RWPE2 (cell line): ENCODE measurements around the gene C1orf35.

Source experiments
- ATAC-seq: fragments of 200-7000 bp; cut with Tn5 transposase; 3 replicates; pipeline ENCODE4 v1.9.1; 2021; ENCODE audit warnings: low read depth
- DNase-seq: peaks from one replicate; pipeline ENCODE4 v3.0.0-alpha.2; 2020; ENCODE audit warnings: low spot score
- H3K27ac ChIP-seq: fragments of 450-650 bp; 2 replicates; pipeline ENCODE4 v1.5.1; 2017; ENCODE audit warnings: mild to moderate bottlenecking; ENCODE audit not compliant: poor library complexity, severe bottlenecking
- H3K27me3 ChIP-seq: fragments of 250-450 bp; sonication (Bioruptor Pico); 2 replicates; pipeline ENCODE4 v1.5.1; 2021; ENCODE audit warnings: mild to moderate bottlenecking, moderate library complexity; ENCODE audit not compliant: insufficient read depth, poor library complexity, severe bottlenecking
- H3K36me3 ChIP-seq: fragments of 250-450 bp; sonication (Bioruptor Pico); 2 replicates; pipeline ENCODE4 v1.5.1; 2020; ENCODE audit warnings: low read depth, mild to moderate bottlenecking, moderate library complexity
- H3K4me1 ChIP-seq: fragments of 250-450 bp; sonication (Bioruptor Pico); 2 replicates; pipeline ENCODE4 v1.5.1; 2021; ENCODE audit warnings: mild to moderate bottlenecking, moderate library complexity; ENCODE audit not compliant: insufficient read depth, poor library complexity, severe bottlenecking
- H3K4me3 ChIP-seq: fragments of 250-450 bp; sonication (Bioruptor Pico); 2 replicates; pipeline ENCODE4 v1.5.1; 2021; ENCODE audit warnings: mild to moderate bottlenecking, moderate library complexity; ENCODE audit not compliant: severe bottlenecking
- H3K9me3 ChIP-seq: fragments of 250-450 bp; sonication (Bioruptor Pico); 2 replicates; pipeline ENCODE4 v1.5.1; 2021; ENCODE audit warnings: mild to moderate bottlenecking, moderate library complexity; ENCODE audit not compliant: severe bottlenecking
- TF ChIP-seq, protein P1 (sequence below): fragments of 450-650 bp; IDR thresholded peaks from one replicate; pipeline ENCODE4 v1.5.1; 2017; ENCODE audit warnings: mild to moderate bottlenecking, moderate library complexity; ENCODE audit not compliant: poor library complexity, severe bottlenecking

C1orf35 gene

DNA sequence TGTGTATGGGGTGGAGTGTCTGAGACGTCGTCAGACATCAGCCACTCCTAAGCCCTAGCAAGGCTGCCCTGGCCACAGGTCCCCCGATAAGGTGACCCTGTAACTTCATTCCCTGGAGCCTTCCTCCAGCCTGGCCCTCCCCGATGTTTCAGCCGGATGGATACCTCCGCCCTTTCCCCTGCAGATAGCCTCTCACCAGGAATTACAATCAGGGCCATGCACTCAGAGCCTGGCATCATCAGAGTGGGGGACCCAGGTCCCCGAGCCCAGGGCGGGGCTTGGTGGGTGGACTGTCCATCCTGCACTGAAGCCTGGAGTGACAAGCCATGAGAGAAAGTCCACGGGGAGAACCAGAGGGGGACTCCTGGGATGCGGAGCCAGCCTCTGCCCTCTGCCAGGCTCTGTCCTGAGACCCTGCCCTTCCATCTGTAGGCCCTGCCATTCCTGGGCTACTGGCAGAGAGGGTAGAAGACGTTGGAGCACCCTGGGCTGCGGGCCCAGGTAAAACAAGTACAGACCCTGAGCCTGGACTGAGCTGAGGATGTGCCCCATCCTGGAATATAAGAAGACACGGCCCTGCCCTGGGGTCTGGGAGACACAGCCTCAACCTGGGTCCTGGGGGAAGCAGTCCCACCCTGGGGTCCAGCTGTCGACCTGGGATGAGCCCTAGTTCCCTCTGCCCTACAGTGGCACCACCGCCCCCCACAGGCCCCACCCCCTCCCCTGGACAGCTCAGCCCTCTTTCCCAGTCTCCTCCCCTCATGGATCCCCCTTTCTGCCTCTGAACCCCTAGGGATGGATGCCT is 37.4 kb downstream of the C1orf35 start:
- DNase-seq (no peak), ATAC-seq (no peak)
- no peaks in the 10 kb centered on the region for H3K27me3 ChIP-seq
- no peaks in the 10 kb centered on the region for H3K9me3 ChIP-seq
- TF ChIP-seq, protein P1, sequence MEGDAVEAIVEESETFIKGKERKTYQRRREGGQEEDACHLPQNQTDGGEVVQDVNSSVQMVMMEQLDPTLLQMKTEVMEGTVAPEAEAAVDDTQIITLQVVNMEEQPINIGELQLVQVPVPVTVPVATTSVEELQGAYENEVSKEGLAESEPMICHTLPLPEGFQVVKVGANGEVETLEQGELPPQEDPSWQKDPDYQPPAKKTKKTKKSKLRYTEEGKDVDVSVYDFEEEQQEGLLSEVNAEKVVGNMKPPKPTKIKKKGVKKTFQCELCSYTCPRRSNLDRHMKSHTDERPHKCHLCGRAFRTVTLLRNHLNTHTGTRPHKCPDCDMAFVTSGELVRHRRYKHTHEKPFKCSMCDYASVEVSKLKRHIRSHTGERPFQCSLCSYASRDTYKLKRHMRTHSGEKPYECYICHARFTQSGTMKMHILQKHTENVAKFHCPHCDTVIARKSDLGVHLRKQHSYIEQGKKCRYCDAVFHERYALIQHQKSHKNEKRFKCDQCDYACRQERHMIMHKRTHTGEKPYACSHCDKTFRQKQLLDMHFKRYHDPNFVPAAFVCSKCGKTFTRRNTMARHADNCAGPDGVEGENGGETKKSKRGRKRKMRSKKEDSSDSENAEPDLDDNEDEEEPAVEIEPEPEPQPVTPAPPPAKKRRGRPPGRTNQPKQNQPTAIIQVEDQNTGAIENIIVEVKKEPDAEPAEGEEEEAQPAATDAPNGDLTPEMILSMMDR: no peak
- no peaks in the 10 kb centered on the region for H3K4me1 ChIP-seq
- H3K4me3 ChIP-seq: no peak overlapping the region
- H3K27ac ChIP-seq: no peak overlapping the region
- no peaks in the 10 kb centered on the region for H3K36me3 ChIP-seq

- H3K36me3 ChIP-seq: no peaks in the 10 kb centered on the region
- H3K9me3 ChIP-seq: no peaks in the 10 kb centered on the region
- no peaks in the 10 kb centered on the region for H3K4me1 ChIP-seq
- no peak for DNase-seq
- no peak overlapping the region for H3K27ac ChIP-seq
- no peak for ATAC-seq
- no peaks in the 10 kb centered on the region for H3K27me3 ChIP-seq
- H3K4me3 ChIP-seq: no peak overlapping the region
- TF ChIP-seq, protein P1: no peak
Observed at GRCh38 chr1:228064741-228065542, 38.2 kb downstream of the C1orf35 start.

DNA sequence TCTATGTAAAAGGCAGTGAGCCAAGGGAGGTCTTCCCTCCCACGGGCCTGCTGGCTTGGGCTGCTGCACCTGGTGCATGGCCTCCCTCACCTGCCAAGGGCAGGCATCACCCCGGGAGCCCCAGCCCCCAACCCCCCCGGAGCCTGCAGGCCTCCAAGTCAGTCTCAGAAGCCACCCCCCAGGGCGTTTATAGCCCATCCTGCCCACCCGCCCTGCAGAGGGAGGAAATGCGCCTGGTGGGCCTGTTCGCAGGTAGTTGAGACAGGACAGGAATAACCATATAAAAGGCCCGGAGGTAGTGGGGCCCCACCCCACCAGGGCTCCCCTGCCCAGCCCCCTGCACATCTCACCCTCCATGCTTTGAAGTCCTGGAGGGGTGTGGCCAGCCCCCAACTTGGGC is 38.8 kb downstream of the C1orf35 start:
- H3K36me3 ChIP-seq: no peaks in the 10 kb centered on the region
- ATAC-seq (no peak), DNase-seq (no peak)
- no peaks in the 10 kb centered on the region for H3K9me3 ChIP-seq
- TF ChIP-seq, protein P1: no peak
- no peaks in the 10 kb centered on the region for H3K4me1 ChIP-seq
- no peaks in the 10 kb centered on the region for H3K27me3 ChIP-seq
- no peak overlapping the region for H3K4me3 ChIP-seq
- H3K27ac ChIP-seq: no peak overlapping the region

DNA sequence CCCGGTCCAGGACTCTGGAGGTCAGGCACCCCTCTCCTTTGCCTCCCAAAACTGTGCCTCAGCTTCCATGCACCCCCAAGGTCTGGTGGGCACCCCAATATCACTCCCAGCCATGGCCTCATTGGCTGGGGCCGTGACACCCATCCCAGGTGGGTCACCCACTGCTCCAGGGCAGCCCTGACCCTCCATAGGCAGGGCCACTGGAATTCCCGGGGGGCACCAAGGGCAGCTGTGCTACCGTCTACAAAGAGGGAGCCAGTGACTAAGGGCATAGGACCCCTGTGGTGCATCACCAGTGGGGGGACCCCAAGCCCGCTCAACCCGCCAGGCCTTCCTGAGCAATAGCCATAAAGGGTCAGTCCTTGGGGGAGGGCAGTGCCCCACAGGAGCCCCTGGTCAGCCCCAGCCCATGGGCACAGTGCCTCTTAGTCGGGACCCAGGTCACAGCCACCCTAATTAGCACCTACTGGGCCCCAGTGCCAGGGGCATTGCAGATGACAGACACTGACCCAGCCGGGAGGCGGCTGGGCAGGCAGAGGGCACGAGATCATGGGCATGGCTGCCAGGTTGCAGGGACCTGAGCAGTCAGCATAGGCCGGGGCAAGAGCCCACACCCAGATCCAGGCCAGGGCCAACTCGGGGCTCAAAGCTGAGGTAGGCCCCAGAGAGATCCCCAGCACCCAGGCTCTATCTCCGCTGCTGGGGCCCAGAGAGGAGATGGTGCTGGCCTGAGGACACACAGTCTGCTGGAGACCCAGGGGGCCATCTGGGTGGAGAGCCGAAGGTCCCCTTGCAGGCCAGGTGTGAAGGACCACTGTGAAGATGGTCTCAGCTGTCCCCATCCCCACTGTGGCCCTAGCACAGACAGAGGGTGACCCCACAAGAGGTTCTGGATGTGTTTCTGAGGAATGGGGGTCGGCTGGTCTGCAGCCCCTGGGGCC is 39.6 kb downstream of the C1orf35 start:
- no peak for ATAC-seq
- TF ChIP-seq, protein P1: no peak
- Histone ChIP-seq H3K9me3 (no peaks in the 10 kb centered on the region), H3K36me3 (no peaks in the 10 kb centered on the region), H3K4me3 (no peak overlapping the region), H3K27me3 (no peaks in the 10 kb centered on the region), H3K4me1 (no peaks in the 10 kb centered on the region), H3K27ac (no peak overlapping the region)
- DNase-seq: no peak
